ENCODE measurements around the gene NAGS.

The NAGS gene

GRCh38 chr17:43978078-43978477 is 26.3 kb upstream of the NAGS start:
- Histone ChIP-seq H4K20me1 (ENCODE audit: low read depth, low read length) (no peaks in the 10 kb centered on the region), H3K4me3 (ENCODE audit: insufficient read depth, low read length, poor library complexity, severe bottlenecking) (no peak overlapping the region), H3K36me3 (ENCODE audit: low read length) (no peaks in the 10 kb centered on the region), H3F3A (ENCODE audit: insufficient read depth) (no peaks in the 10 kb centered on the region), H3K9me2 (replicated peaks; ENCODE audit: insufficient read depth, low read length) (no peaks in the 10 kb centered on the region), H3K9me3 (ENCODE audit: insufficient read depth, low read length) (no peaks in the 10 kb centered on the region), H3K79me2 (ENCODE audit: insufficient read depth, low read length) (no peaks in the 10 kb centered on the region), H3K9ac (ENCODE audit: low read length) (no peak overlapping the region), H3K27ac (ENCODE audit: low read depth, low read length) (no peak overlapping the region), H2AFZ (ENCODE audit: low read depth, low read length, severe bottlenecking) (no peak overlapping the region), H3K27me3 (ENCODE audit: low read length) (no peaks in the 10 kb centered on the region), H3K4me2 (ENCODE audit: low read depth, low read length, poor library complexity, severe bottlenecking) (no peak overlapping the region)
- TF ChIP-seq CTCF (IDR thresholded peaks at IDR 0.05; ENCODE audit: insufficient read depth, low read length, poor library complexity, severe bottlenecking) (no peak), EZH2phosphoT487 (conservative IDR thresholded peaks at IDR 0.05; ENCODE audit: low read length) (no peak)

- no peak overlapping the region for H3K27ac ChIP-seq (ENCODE audit: low read depth, low read length)
- H3K36me3 ChIP-seq (ENCODE audit: low read length) = no peaks in the 10 kb centered on the region
- H3K27me3 ChIP-seq (ENCODE audit: low read length) = no peaks in the 10 kb centered on the region
- H3K79me2 ChIP-seq (ENCODE audit: insufficient read depth, low read length) = no peaks in the 10 kb centered on the region
- H3K9me2 ChIP-seq (replicated peaks; ENCODE audit: insufficient read depth, low read length) = no peaks in the 10 kb centered on the region
- TF ChIP-seq CTCF (IDR thresholded peaks at IDR 0.05; ENCODE audit: insufficient read depth, low read length, poor library complexity, severe bottlenecking) = no peak
- TF ChIP-seq EZH2phosphoT487 (conservative IDR thresholded peaks at IDR 0.05; ENCODE audit: low read length) = no peak
- H4K20me1 ChIP-seq (ENCODE audit: low read depth, low read length) = no peaks in the 10 kb centered on the region
- H3K4me3 ChIP-seq (ENCODE audit: insufficient read depth, low read length, poor library complexity, severe bottlenecking) = no peak overlapping the region
- H3F3A ChIP-seq (ENCODE audit: insufficient read depth) = no peaks in the 10 kb centered on the region
- no peak overlapping the region for H2AFZ ChIP-seq (ENCODE audit: low read depth, low read length, severe bottlenecking)
- H3K9me3 ChIP-seq (ENCODE audit: insufficient read depth, low read length) = no peaks in the 10 kb centered on the region
- no peak overlapping the region for H3K4me2 ChIP-seq (ENCODE audit: low read depth, low read length, poor library complexity, severe bottlenecking)
- H3K9ac ChIP-seq (ENCODE audit: low read length) = no peak overlapping the region
These were observed 25.4 kb upstream of the NAGS start for GRCh38 chr17:43979011-43979410.

- no peaks in the 10 kb centered on the region for H3K27me3 ChIP-seq (ENCODE audit: low read length)
- H3K9me2 ChIP-seq (replicated peaks; ENCODE audit: insufficient read depth, low read length) = no peaks in the 10 kb centered on the region
- TF ChIP-seq CTCF (IDR thresholded peaks at IDR 0.05; ENCODE audit: insufficient read depth, low read length, poor library complexity, severe bottlenecking) = no peak
- TF ChIP-seq EZH2phosphoT487 (conservative IDR thresholded peaks at IDR 0.05; ENCODE audit: low read length) = no peak
- no peaks in the 10 kb centered on the region for H3F3A ChIP-seq (ENCODE audit: insufficient read depth)
- no peaks in the 10 kb centered on the region for H3K79me2 ChIP-seq (ENCODE audit: insufficient read depth, low read length)
- no peak overlapping the region for H3K4me3 ChIP-seq (ENCODE audit: insufficient read depth, low read length, poor library complexity, severe bottlenecking)
- no peaks in the 10 kb centered on the region for H4K20me1 ChIP-seq (ENCODE audit: low read depth, low read length)
- no peak overlapping the region for H3K4me2 ChIP-seq (ENCODE audit: low read depth, low read length, poor library complexity, severe bottlenecking)
- H3K27ac ChIP-seq (ENCODE audit: low read depth, low read length) = no peak overlapping the region
- no peaks in the 10 kb centered on the region for H3K9me3 ChIP-seq (ENCODE audit: insufficient read depth, low read length)
- no peaks in the 10 kb centered on the region for H3K36me3 ChIP-seq (ENCODE audit: low read length)
- H2AFZ ChIP-seq (ENCODE audit: low read depth, low read length, severe bottlenecking) = no peak overlapping the region
- H3K9ac ChIP-seq (ENCODE audit: low read length) = no peak overlapping the region
These were observed 24.8 kb upstream of the NAGS start for GRCh38 chr17:43979671-43980070.
